ENCODE results near the gene SELP.

The SELP gene

GRCh38 chr1:169651035-169651434 is 21.1 kb upstream of the SELP start:
- Histone ChIP-seq H3K36me3 (ENCODE audit: control insufficient read depth, insufficient read depth, low read length) (no peaks in the 10 kb centered on the region), H3K4me1 (ENCODE audit: control insufficient read depth, insufficient read depth, low read length) (no peaks in the 10 kb centered on the region), H3K9me3 (ENCODE audit: control insufficient read depth, insufficient read depth, low read length) (no peaks in the 10 kb centered on the region), H3K27ac (ENCODE audit: low read length) (no peak overlapping the region), H3K4me3 (ENCODE audit: low read length) (no peak overlapping the region), H3K27me3 (ENCODE audit: control insufficient read depth, insufficient read depth, low read length) (no peaks in the 10 kb centered on the region)
- WGBS (ENCODE audit: insufficient coverage, insufficient read length): no CpG with 5 or more reads among the region's 2 CpGs
- DNase-seq (ENCODE audit: low read depth, low spot score): no peak

DNA sequence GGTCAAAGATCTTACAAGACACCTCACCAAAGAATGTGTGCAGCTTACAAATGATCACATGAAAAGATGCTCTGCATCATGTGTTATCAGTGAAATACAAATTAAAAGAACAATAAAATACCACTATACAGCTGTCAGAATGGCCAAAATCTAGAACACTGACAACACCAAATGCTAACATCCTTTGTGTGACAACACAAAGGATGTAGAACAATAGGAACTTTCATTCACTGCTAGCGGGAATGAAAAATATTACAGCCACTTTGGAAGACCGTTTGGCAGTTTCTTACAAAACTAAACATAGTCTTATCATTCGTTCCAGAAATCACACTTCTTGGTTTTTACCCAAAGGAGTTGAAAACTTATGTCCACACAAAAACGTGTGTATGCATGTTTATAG is 20.6 kb upstream of the SELP start:
- Histone ChIP-seq H3K9me3 (ENCODE audit: control insufficient read depth, insufficient read depth, low read length) (no peaks in the 10 kb centered on the region), H3K36me3 (ENCODE audit: control insufficient read depth, insufficient read depth, low read length) (no peaks in the 10 kb centered on the region), H3K27me3 (ENCODE audit: control insufficient read depth, insufficient read depth, low read length) (no peaks in the 10 kb centered on the region), H3K27ac (ENCODE audit: low read length) (no peak overlapping the region), H3K4me1 (ENCODE audit: control insufficient read depth, insufficient read depth, low read length) (no peaks in the 10 kb centered on the region), H3K4me3 (ENCODE audit: low read length) (no peak overlapping the region)
- no CpG with 5 or more reads among the region's 4 CpGs for WGBS (ENCODE audit: insufficient coverage, insufficient read length)
- DNase-seq (ENCODE audit: low read depth, low spot score): no peak

DNA sequence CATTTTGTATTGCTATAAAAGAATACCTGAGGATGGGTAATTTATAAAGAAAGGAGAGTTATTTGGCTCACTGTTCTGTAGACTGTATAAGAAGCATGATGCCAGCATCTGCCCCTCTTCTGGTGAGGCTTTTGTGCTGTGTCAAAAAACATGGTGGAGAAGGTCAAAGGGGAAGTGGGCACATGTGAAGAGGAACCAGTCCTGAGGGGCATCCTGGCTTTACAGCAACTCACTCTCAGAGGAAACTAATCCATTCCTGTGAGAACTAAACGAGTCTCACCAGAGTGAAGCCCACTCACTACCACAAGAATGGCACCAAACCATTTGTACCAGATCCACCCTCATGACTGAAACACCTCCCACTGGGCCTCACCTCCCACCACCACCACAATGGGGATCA is 18.8 kb upstream of the SELP start:
- Histone ChIP-seq H3K27ac (ENCODE audit: low read length) (no peak overlapping the region), H3K9me3 (ENCODE audit: control insufficient read depth, insufficient read depth, low read length) (no peaks in the 10 kb centered on the region), H3K36me3 (ENCODE audit: control insufficient read depth, insufficient read depth, low read length) (no peaks in the 10 kb centered on the region), H3K4me1 (ENCODE audit: control insufficient read depth, insufficient read depth, low read length) (no peaks in the 10 kb centered on the region), H3K4me3 (ENCODE audit: low read length) (no peak overlapping the region), H3K27me3 (ENCODE audit: control insufficient read depth, insufficient read depth, low read length) (no peaks in the 10 kb centered on the region)
- no peak for DNase-seq (ENCODE audit: low read depth, low spot score)
- no CpG with 5 or more reads among the region's 1 CpG for WGBS (ENCODE audit: insufficient coverage, insufficient read length)

- H3K4me3 ChIP-seq (ENCODE audit: low read length): no peak overlapping the region
- DNase-seq (ENCODE audit: low read depth, low spot score): no peak
- H3K9me3 ChIP-seq (ENCODE audit: control insufficient read depth, insufficient read depth, low read length): no peaks in the 10 kb centered on the region
- no peaks in the 10 kb centered on the region for H3K36me3 ChIP-seq (ENCODE audit: control insufficient read depth, insufficient read depth, low read length)
- no CpG with 5 or more reads among the region's 2 CpGs for WGBS (ENCODE audit: insufficient coverage, insufficient read length)
- H3K4me1 ChIP-seq (ENCODE audit: control insufficient read depth, insufficient read depth, low read length): no peaks in the 10 kb centered on the region
- H3K27me3 ChIP-seq (ENCODE audit: control insufficient read depth, insufficient read depth, low read length): no peaks in the 10 kb centered on the region
- H3K27ac ChIP-seq (ENCODE audit: low read length): no peak overlapping the region
Measured at GRCh38 chr1:169648187-169648586, 18.3 kb upstream of the SELP start.

DNA sequence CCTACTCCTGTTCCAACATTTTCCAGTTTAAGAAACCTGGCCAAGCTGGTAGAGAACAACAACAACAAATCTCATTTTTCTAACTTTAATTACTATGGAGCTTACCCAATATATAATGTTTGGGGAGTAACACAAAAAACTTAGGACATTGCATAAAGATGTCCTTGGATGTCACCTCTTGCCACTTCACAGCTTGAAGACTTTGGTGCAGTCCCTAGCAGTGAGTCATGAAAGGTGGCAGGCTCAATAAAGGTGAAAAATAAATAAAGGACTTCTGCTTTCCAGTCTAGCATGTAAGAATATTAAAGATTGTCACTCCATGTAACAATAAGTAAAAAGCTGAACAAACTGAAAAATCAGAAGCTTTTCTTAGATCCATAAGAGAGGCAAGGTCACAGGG is 17.6 kb upstream of the SELP start:
- no peaks in the 10 kb centered on the region for H3K36me3 ChIP-seq (ENCODE audit: control insufficient read depth, insufficient read depth, low read length)
- DNase-seq (ENCODE audit: low read depth, low spot score): no peak
- H3K27me3 ChIP-seq (ENCODE audit: control insufficient read depth, insufficient read depth, low read length): no peaks in the 10 kb centered on the region
- H3K4me1 ChIP-seq (ENCODE audit: control insufficient read depth, insufficient read depth, low read length): no peaks in the 10 kb centered on the region
- no peak overlapping the region for H3K4me3 ChIP-seq (ENCODE audit: low read length)
- H3K9me3 ChIP-seq (ENCODE audit: control insufficient read depth, insufficient read depth, low read length): no peaks in the 10 kb centered on the region
- H3K27ac ChIP-seq (ENCODE audit: low read length): no peak overlapping the region

DNA sequence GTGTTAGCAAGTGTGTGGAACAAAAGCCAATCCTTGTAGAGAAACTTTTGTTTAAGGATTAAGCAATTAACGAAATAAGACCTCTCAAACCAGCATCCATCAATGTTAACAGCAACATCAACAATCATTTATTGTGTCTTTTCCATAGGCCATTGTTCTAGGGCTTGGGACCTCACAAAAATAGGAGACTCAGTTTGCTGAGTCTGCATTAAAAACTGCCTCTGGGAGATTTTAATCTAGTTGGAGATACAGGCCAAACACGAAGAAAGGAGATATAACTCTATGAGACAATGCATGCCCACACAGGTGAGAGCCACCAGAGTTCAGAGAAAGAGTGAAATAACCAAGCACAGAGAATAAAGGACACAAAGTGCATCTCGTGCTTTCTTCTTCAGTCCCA is 14.4 kb upstream of the SELP start:
- no peak overlapping the region for H3K4me3 ChIP-seq (ENCODE audit: low read length)
- no peaks in the 10 kb centered on the region for H3K27me3 ChIP-seq (ENCODE audit: control insufficient read depth, insufficient read depth, low read length)
- no peaks in the 10 kb centered on the region for H3K9me3 ChIP-seq (ENCODE audit: control insufficient read depth, insufficient read depth, low read length)
- H3K27ac ChIP-seq (ENCODE audit: low read length): no peak overlapping the region
- DNase-seq (ENCODE audit: low read depth, low spot score): no peak
- no peaks in the 10 kb centered on the region for H3K4me1 ChIP-seq (ENCODE audit: control insufficient read depth, insufficient read depth, low read length)
- no peaks in the 10 kb centered on the region for H3K36me3 ChIP-seq (ENCODE audit: control insufficient read depth, insufficient read depth, low read length)
- no CpG with 5 or more reads among the region's 3 CpGs for WGBS (ENCODE audit: insufficient coverage, insufficient read length)

DNA sequence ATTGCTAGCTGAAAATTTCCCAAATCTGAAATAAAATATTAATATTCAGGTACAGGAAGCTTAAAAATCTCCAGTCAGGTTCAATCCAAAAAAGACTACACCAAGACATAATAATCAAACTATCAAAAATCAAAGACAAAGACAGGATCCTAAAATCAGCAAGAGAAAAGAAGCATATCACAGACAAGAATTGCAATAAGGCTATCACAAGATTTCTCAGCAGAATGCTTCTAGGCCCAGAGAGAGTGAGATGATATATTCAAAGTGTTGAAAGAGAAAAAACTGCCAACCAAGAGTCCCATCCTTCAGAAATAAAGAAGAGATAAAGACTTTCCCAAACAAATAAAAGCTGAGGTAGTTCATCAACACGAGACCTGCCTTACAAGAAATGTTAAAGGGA is 5.0 kb upstream of the SELP start:
- Histone ChIP-seq H3K4me1 (ENCODE audit: control insufficient read depth, insufficient read depth, low read length) (no peaks in the 10 kb centered on the region), H3K27me3 (ENCODE audit: control insufficient read depth, insufficient read depth, low read length) (no peaks in the 10 kb centered on the region), H3K36me3 (ENCODE audit: control insufficient read depth, insufficient read depth, low read length) (no peaks in the 10 kb centered on the region), H3K9me3 (ENCODE audit: control insufficient read depth, insufficient read depth, low read length) (no peaks in the 10 kb centered on the region), H3K27ac (ENCODE audit: low read length) (no peak overlapping the region), H3K4me3 (ENCODE audit: low read length) (no peak overlapping the region)
- DNase-seq (ENCODE audit: low read depth, low spot score): no peak
- WGBS (ENCODE audit: insufficient coverage, insufficient read length): no CpG with 5 or more reads among the region's 1 CpG

- Histone ChIP-seq H3K27me3 (ENCODE audit: control insufficient read depth, insufficient read depth, low read length) (no peaks in the 10 kb centered on the region), H3K4me3 (ENCODE audit: low read length) (no peak overlapping the region), H3K4me1 (ENCODE audit: control insufficient read depth, insufficient read depth, low read length) (no peaks in the 10 kb centered on the region), H3K27ac (ENCODE audit: low read length) (no peak overlapping the region), H3K36me3 (ENCODE audit: control insufficient read depth, insufficient read depth, low read length) (no peaks in the 10 kb centered on the region), H3K9me3 (ENCODE audit: control insufficient read depth, insufficient read depth, low read length) (no peaks in the 10 kb centered on the region)
- WGBS (ENCODE audit: insufficient coverage, insufficient read length): no CpG with 5 or more reads among the region's 1 CpG
- DNase-seq (ENCODE audit: low read depth, low spot score): no peak
Measured at GRCh38 chr1:169634145-169634544, 4.2 kb upstream of the SELP start.

- Histone ChIP-seq H3K27me3 (ENCODE audit: control insufficient read depth, insufficient read depth, low read length) (no peaks in the 10 kb centered on the region), H3K27ac (ENCODE audit: low read length) (no peak overlapping the region), H3K36me3 (ENCODE audit: control insufficient read depth, insufficient read depth, low read length) (no peaks in the 10 kb centered on the region), H3K4me1 (ENCODE audit: control insufficient read depth, insufficient read depth, low read length) (no peaks in the 10 kb centered on the region), H3K4me3 (ENCODE audit: low read length) (no peak overlapping the region), H3K9me3 (ENCODE audit: control insufficient read depth, insufficient read depth, low read length) (no peaks in the 10 kb centered on the region)
- DNase-seq (ENCODE audit: low read depth, low spot score): no peak
- 100% methylated on average over 1 of the region's 3 CpGs for WGBS (ENCODE audit: insufficient coverage, insufficient read length)
Measured at GRCh38 chr1:169631249-169631648, 1.3 kb upstream of the SELP start.

GRCh38 chr1:169624912-169625311 is 5.0 kb downstream of the SELP start:
- Histone ChIP-seq H3K4me3 (ENCODE audit: low read length) (no peak overlapping the region), H3K27ac (ENCODE audit: low read length) (no peak overlapping the region), H3K36me3 (ENCODE audit: control insufficient read depth, insufficient read depth, low read length) (no peaks in the 10 kb centered on the region), H3K27me3 (ENCODE audit: control insufficient read depth, insufficient read depth, low read length) (no peaks in the 10 kb centered on the region), H3K9me3 (ENCODE audit: control insufficient read depth, insufficient read depth, low read length) (no peaks in the 10 kb centered on the region), H3K4me1 (ENCODE audit: control insufficient read depth, insufficient read depth, low read length) (no peaks in the 10 kb centered on the region)
- no peak for DNase-seq (ENCODE audit: low read depth, low spot score)
- no CpG with 5 or more reads among the region's 2 CpGs for WGBS (ENCODE audit: insufficient coverage, insufficient read length)

GRCh38 chr1:169624122-169624521 is 5.8 kb downstream of the SELP start:
- DNase-seq (ENCODE audit: low read depth, low spot score): no peak
- Histone ChIP-seq H3K27me3 (ENCODE audit: control insufficient read depth, insufficient read depth, low read length) (no peaks in the 10 kb centered on the region), H3K36me3 (ENCODE audit: control insufficient read depth, insufficient read depth, low read length) (no peaks in the 10 kb centered on the region), H3K27ac (ENCODE audit: low read length) (no peak overlapping the region), H3K9me3 (ENCODE audit: control insufficient read depth, insufficient read depth, low read length) (no peaks in the 10 kb centered on the region), H3K4me1 (ENCODE audit: control insufficient read depth, insufficient read depth, low read length) (no peaks in the 10 kb centered on the region), H3K4me3 (ENCODE audit: low read length) (no peak overlapping the region)

Measured in iPS DF 6.9 (cell line).